Gastrocnemius medialis (tissue), 4 donors: ENCODE data around the gene ATP4B.

ENCODE experiments used
- CTCF ChIP-seq, 5 experiments: fragments of 450-650 bp in 3 of 5; fragments of 200-600 bp in 2 of 5; sonication (generic) in 2 of 5; IDR thresholded peaks in 4 of 5; conservative IDR thresholded peaks in 1 of 5; 1 replicate in 4 of 5; 2 replicates in 1 of 5; pipeline ENCODE4 v1.5.1; 2016 to 2019; ENCODE audit warnings: antibody characterized with exemption in 5 of 5, mild to moderate bottlenecking in 3 of 5, moderate library complexity in 3 of 5
- POLR2A ChIP-seq, 2 donors: fragments of 450-650 bp; IDR thresholded peaks; one replicate each; pipeline ENCODE4 v1.6.1; 2017; ENCODE audit warnings: antibody characterized with exemption in 2 of 2, mild to moderate bottlenecking in 2 of 2, moderate library complexity in 2 of 2

GRCh38 chr13:113634279-113635047, 23.5 kb downstream of the ATP4B start:
- TF ChIP-seq CTCF (IDR thresholded peaks at IDR 0.05 in 4 of 5, conservative IDR thresholded peaks at IDR 0.05 in 1 of 5) (no peak), POLR2A (IDR thresholded peaks at IDR 0.05) (no peak)
